Trophoblast cell (in vitro differentiated cells and primary cell): ENCODE measurements around the gene GULP1.
A peak's percentile ranks its signal among the peaks of the same experiment; 100 is the strongest.

Source experiments
- DNase-seq, 2 donors: peaks; one replicate each; pipeline ENCODE4 v3.0.0-alpha.2; 2016
- H2AFZ ChIP-seq: 2 replicates; pipeline ENCODE4 v1.6.1; 2013; ENCODE audit warnings: low read length, moderate library complexity, mild to moderate bottlenecking; ENCODE audit not compliant: insufficient read depth, poor library complexity
- H2AK5ac ChIP-seq: 2 replicates; pipeline ENCODE4 v1.6.1; 2013; ENCODE audit warnings: mild to moderate bottlenecking, low read length
- H2BK120ac ChIP-seq: 2 replicates; pipeline ENCODE4 v1.6.1; 2013; ENCODE audit warnings: low read length, mild to moderate bottlenecking, moderate library complexity; ENCODE audit not compliant: insufficient read depth, poor library complexity
- H2BK12ac ChIP-seq: 2 replicates; pipeline ENCODE4 v1.6.1; 2013; ENCODE audit warnings: mild to moderate bottlenecking, low read length, moderate library complexity
- H2BK5ac ChIP-seq: 2 replicates; pipeline ENCODE4 v1.6.1; 2013; ENCODE audit warnings: low read length, low read depth, moderate library complexity, mild to moderate bottlenecking; ENCODE audit not compliant: poor library complexity
- H3K14ac ChIP-seq: 2 replicates; pipeline ENCODE4 v1.6.1; 2013; ENCODE audit warnings: mild to moderate bottlenecking, low read length
- H3K18ac ChIP-seq: 2 replicates; pipeline ENCODE4 v1.6.1; 2013; ENCODE audit warnings: mild to moderate bottlenecking, low read length
- H3K23ac ChIP-seq: 2 replicates; pipeline ENCODE4 v1.6.1; 2013; ENCODE audit warnings: low read length
- H3K27ac ChIP-seq: 2 replicates; pipeline ENCODE4 v1.5.1; 2013; ENCODE audit warnings: low read depth, mild to moderate bottlenecking, inconsistent platforms, low read length, moderate library complexity
- H3K27me3 ChIP-seq: 2 replicates; pipeline ENCODE4 v1.6.1; 2013; ENCODE audit warnings: inconsistent platforms, mild to moderate bottlenecking, low read length, moderate library complexity; ENCODE audit not compliant: insufficient read depth
- H3K36me3 ChIP-seq, 2 experiments: 1 replicate in 1 of 2; 2 replicates in 1 of 2; pipeline ENCODE4 v1.6.1; 2013; ENCODE audit warnings: low read length in 2 of 2, mild to moderate bottlenecking in 2 of 2, moderate library complexity in 1 of 2; ENCODE audit not compliant: insufficient read depth in 2 of 2, control insufficient read depth in 1 of 2
- H3K4ac ChIP-seq: 2 replicates; pipeline ENCODE4 v1.6.1; 2013; ENCODE audit warnings: low read depth, mild to moderate bottlenecking, low read length, moderate library complexity
- H3K4me1 ChIP-seq, 2 experiments: 1 replicate in 1 of 2; 2 replicates in 1 of 2; pipeline ENCODE4 v1.6.1; 2013; ENCODE audit warnings: low read length in 2 of 2, mild to moderate bottlenecking in 2 of 2, moderate library complexity in 1 of 2; ENCODE audit not compliant: insufficient read depth in 2 of 2, control insufficient read depth in 1 of 2
- H3K4me2 ChIP-seq: 2 replicates; pipeline ENCODE4 v1.6.1; 2013; ENCODE audit warnings: inconsistent platforms, mild to moderate bottlenecking, low read length, moderate library complexity
- H3K4me3 ChIP-seq: 2 replicates; pipeline ENCODE4 v1.5.1; 2013; ENCODE audit warnings: mild to moderate bottlenecking, low read depth, low read length, inconsistent platforms
- H3K79me1 ChIP-seq: one replicate; pipeline ENCODE4 v1.6.1; 2013; ENCODE audit warnings: low read length
- H3K79me2 ChIP-seq: 2 replicates; pipeline ENCODE4 v1.6.1; 2013; ENCODE audit warnings: low read length, mild to moderate bottlenecking; ENCODE audit not compliant: control insufficient read depth, insufficient read depth, poor library complexity
- H3K9ac ChIP-seq: 2 replicates; pipeline ENCODE4 v1.6.1; 2013; ENCODE audit warnings: mild to moderate bottlenecking, low read length
- H3K9me3 ChIP-seq: 2 replicates; pipeline ENCODE4 v1.6.1; 2013; ENCODE audit warnings: low read depth, mild to moderate bottlenecking, control low read depth, inconsistent platforms, low read length; ENCODE audit not compliant: insufficient read depth
- H4K12ac ChIP-seq: 2 replicates; pipeline ENCODE4 v1.6.1; 2013; ENCODE audit warnings: low read depth, mild to moderate bottlenecking, low read length, moderate library complexity
- H4K8ac ChIP-seq: 2 replicates; pipeline ENCODE4 v1.6.1; 2013; ENCODE audit warnings: low read depth, mild to moderate bottlenecking, low read length, moderate library complexity
- H4K91ac ChIP-seq: one replicate; pipeline ENCODE4 v1.6.1; 2013; ENCODE audit warnings: low read depth, mild to moderate bottlenecking, low read length, moderate library complexity
- WGBS: extraction: QIAGEN DNeasy Blood & Tissue Kit; methylation state at CpG from one replicate; pipeline ENCODE4 v1.1.7; 2013; ENCODE audit warnings: missing lambda C conversion rate; ENCODE audit not compliant: insufficient read length, insufficient coverage; ENCODE audit errors: extremely low coverage; 5-methylcytosine and 5-hydroxymethylcytosine counted together

Gene GULP1

GRCh38 chr2:188495969-188496431 lies 204.3 kb downstream of the GULP1 start:
- no peak overlapping the region for H2BK5ac ChIP-seq
- H3K36me3 ChIP-seq, result no peaks in the 10 kb centered on the region
- no peak overlapping the region for H3K18ac ChIP-seq
- peaks cover 0 to 7% of the 10 kb centered on the region in 2 experiments for H3K4me1 ChIP-seq
- no peak overlapping the region for H3K23ac ChIP-seq
- no peak overlapping the region for H3K4me2 ChIP-seq
- no peak overlapping the region for H4K91ac ChIP-seq
- H3K27me3 ChIP-seq, result no peaks in the 10 kb centered on the region
- no CpG with 5 or more reads among the region's 2 CpGs for WGBS
- H3K79me1 ChIP-seq, result no peaks in the 10 kb centered on the region
- no peaks in the 10 kb centered on the region for H3K9me3 ChIP-seq
- H3K27ac ChIP-seq, result no peak overlapping the region
- no peak overlapping the region for H4K12ac ChIP-seq
- H2BK12ac ChIP-seq, result no peak overlapping the region
- no peak overlapping the region for H3K9ac ChIP-seq
- H3K4me3 ChIP-seq, result no peak overlapping the region
- no peak overlapping the region for H2AFZ ChIP-seq
- H2BK120ac ChIP-seq, result no peak overlapping the region
- H4K8ac ChIP-seq, result no peak overlapping the region
- no peak overlapping the region for H3K14ac ChIP-seq
- no peak overlapping the region for H3K4ac ChIP-seq
- H3K79me2 ChIP-seq, result no peaks in the 10 kb centered on the region
- H2AK5ac ChIP-seq, result no peak overlapping the region
- peak; percentile 1 to 46 for DNase-seq

- Histone ChIP-seq H2AK5ac (no peak overlapping the region), H4K12ac (no peak overlapping the region), H3K4ac (no peak overlapping the region), H3K4me3 (no peak overlapping the region), H3K4me1 (peaks cover 0 to 7% of the 10 kb centered on the region in 2 experiments), H2BK5ac (no peak overlapping the region), H4K8ac (no peak overlapping the region), H2AFZ (no peak overlapping the region), H2BK12ac (no peak overlapping the region), H3K79me2 (no peaks in the 10 kb centered on the region), H3K79me1 (no peaks in the 10 kb centered on the region), H3K36me3 (no peaks in the 10 kb centered on the region), H3K9ac (no peak overlapping the region), H3K4me2 (no peak overlapping the region), H3K23ac (no peak overlapping the region), H3K9me3 (no peaks in the 10 kb centered on the region), H4K91ac (no peak overlapping the region), H3K27ac (no peak overlapping the region), H3K27me3 (no peaks in the 10 kb centered on the region), H2BK120ac (no peak overlapping the region), H3K14ac (no peak overlapping the region), H3K18ac (no peak overlapping the region)
- no CpG with 5 or more reads among the region's 1 CpG for WGBS
- no peak for DNase-seq
These were observed 206.1 kb downstream of the GULP1 start for GRCh38 chr2:188497726-188498125.

GRCh38 chr2:188503975-188504374 lies 212.3 kb downstream of the GULP1 start:
- no peak overlapping the region for H3K27ac ChIP-seq
- no peak overlapping the region for H2BK5ac ChIP-seq
- no peak overlapping the region for H4K8ac ChIP-seq

GRCh38 chr2:188506843-188507242 lies 215.2 kb downstream of the GULP1 start:
- Histone ChIP-seq H2AFZ (no peak overlapping the region), H4K91ac (no peak overlapping the region), H2BK5ac (no peak overlapping the region), H3K27me3 (no peaks in the 10 kb centered on the region), H3K18ac (no peak overlapping the region), H2BK12ac (no peak overlapping the region), H3K4ac (no peak overlapping the region), H3K9me3 (no peaks in the 10 kb centered on the region), H3K27ac (no peak overlapping the region), H2AK5ac (no peak overlapping the region), H4K12ac (no peak overlapping the region), H3K23ac (no peak overlapping the region), H2BK120ac (no peak overlapping the region), H3K79me2 (no peaks in the 10 kb centered on the region), H3K4me1 (no peaks in the 10 kb centered on the region), H3K4me2 (no peak overlapping the region), H4K8ac (no peak overlapping the region), H3K36me3 (no peaks in the 10 kb centered on the region), H3K79me1 (no peaks in the 10 kb centered on the region), H3K14ac (no peak overlapping the region), H3K4me3 (no peak overlapping the region), H3K9ac (no peak overlapping the region)
- no CpG with 5 or more reads among the region's 1 CpG for WGBS
- DNase-seq, result no peak

More at GRCh38 chr2:188503975-188504374, 212.3 kb downstream of the GULP1 start:
- H3K36me3 ChIP-seq, result no peaks in the 10 kb centered on the region
- no peak overlapping the region for H3K23ac ChIP-seq
- no peak overlapping the region for H3K4me3 ChIP-seq
- H3K79me2 ChIP-seq, result no peaks in the 10 kb centered on the region
- no peak overlapping the region for H2AK5ac ChIP-seq
- no peak overlapping the region for H3K4me2 ChIP-seq
- no peak overlapping the region for H3K18ac ChIP-seq
- no peak overlapping the region for H4K12ac ChIP-seq
- H3K27me3 ChIP-seq, result no peaks in the 10 kb centered on the region
- H2BK12ac ChIP-seq, result no peak overlapping the region
- no peaks in the 10 kb centered on the region for H3K4me1 ChIP-seq
- H3K4ac ChIP-seq, result no peak overlapping the region
- H3K9ac ChIP-seq, result no peak overlapping the region
- H3K79me1 ChIP-seq, result no peaks in the 10 kb centered on the region
- whole genome bisulfite sequencing, result no CpG with 5 or more reads among the region's 1 CpG
- H3K14ac ChIP-seq, result no peak overlapping the region
- DNase-seq, result no peak
- H3K9me3 ChIP-seq, result no peaks in the 10 kb centered on the region
- no peak overlapping the region for H2AFZ ChIP-seq
- H2BK120ac ChIP-seq, result no peak overlapping the region
- no peak overlapping the region for H4K91ac ChIP-seq
